Activated T-cell treated with anti-CD3 and anti-CD28 coated beads, Interleukin-2, amount 50 U/mL, for 4 hours (primary cell): ENCODE results near the gene ORC3. TPM values are rescaled to one million over a fixed set of nuclear protein-coding genes. Genes with fewer than 3 reads are reported as not detected.

Source experiments
- ATAC-seq, 2 donors: fragments of 200-7000 bp; cut with Tn5 transposase; one replicate each; pipeline ENCODE4 v1.10.0; 2021
- DNase-seq: peaks from one replicate; pipeline ENCODE4 v3.0.0-alpha.2; 2020
- H3K27me3 Mint-ChIP-seq: one replicate; pipeline ENCODE4 v1.8.0; 2021; ENCODE audit warnings: low read depth, mixed read lengths
- H3K36me3 Mint-ChIP-seq: one replicate; pipeline ENCODE4 v1.8.0; 2022; ENCODE audit warnings: mixed read lengths; ENCODE audit not compliant: insufficient read depth
- H3K4me1 Mint-ChIP-seq: one replicate; pipeline ENCODE4 v1.8.0; 2021; ENCODE audit warnings: low read depth, mixed read lengths
- H3K4me3 Mint-ChIP-seq: one replicate; pipeline ENCODE4 v1.8.0; 2021; ENCODE audit warnings: mild to moderate bottlenecking, moderate library complexity, mixed read lengths
- H3K9me3 Mint-ChIP-seq: one replicate; pipeline ENCODE4 v1.8.0; 2021; ENCODE audit warnings: mixed read lengths
- total RNA-seq, 3 donors: library from RNA; stranded (reverse); gene quantifications; one replicate each; pipeline ENCODE4 v1.2.1, GENCODE V29; 2021

The ORC3 gene
- total RNA-seq, 3 donors from 2014 or later = 22.7 to 25.7 (median 23.9) TPM

GRCh38 chr6:87628881-87629280, 38.9 kb downstream of the ORC3 start:
- Mint-ChIP-seq H3K4me1 (no peaks in the 10 kb centered on the region), H3K27me3 (no peaks in the 10 kb centered on the region), H3K4me3 (no peak overlapping the region), H3K9me3 (no peaks in the 10 kb centered on the region), H3K36me3 (peaks cover 29% of the 10 kb centered on the region)
- no peak for DNase-seq
- ATAC-seq = no peak

GRCh38 chr6:87630746-87631145, 40.8 kb downstream of the ORC3 start:
- Mint-ChIP-seq H3K36me3 (peaks cover 25% of the 10 kb centered on the region), H3K9me3 (no peaks in the 10 kb centered on the region), H3K27me3 (no peaks in the 10 kb centered on the region), H3K4me3 (no peak overlapping the region), H3K4me1 (no peaks in the 10 kb centered on the region)
- no peak for DNase-seq
- ATAC-seq = no peak

- Mint-ChIP-seq H3K4me1 (no peaks in the 10 kb centered on the region), H3K4me3 (no peak overlapping the region), H3K36me3 (peaks cover 24% of the 10 kb centered on the region), H3K27me3 (no peaks in the 10 kb centered on the region), H3K9me3 (no peaks in the 10 kb centered on the region)
- DNase-seq = no peak
- no peak for ATAC-seq
These were observed 43.9 kb downstream of the ORC3 start for GRCh38 chr6:87633851-87634250.

GRCh38 chr6:87636315-87636714, 46.4 kb downstream of the ORC3 start:
- no peak overlapping the region for H3K4me3 Mint-ChIP-seq
- DNase-seq (no peak), ATAC-seq (no peak)
- no peaks in the 10 kb centered on the region for H3K9me3 Mint-ChIP-seq
- peaks cover 25% of the 10 kb centered on the region for H3K36me3 Mint-ChIP-seq
- no peaks in the 10 kb centered on the region for H3K27me3 Mint-ChIP-seq
- H3K4me1 Mint-ChIP-seq = no peaks in the 10 kb centered on the region

GRCh38 chr6:87637106-87637505, 47.2 kb downstream of the ORC3 start:
- Mint-ChIP-seq H3K36me3 (peaks cover 25% of the 10 kb centered on the region), H3K27me3 (no peaks in the 10 kb centered on the region), H3K4me1 (no peaks in the 10 kb centered on the region), H3K9me3 (no peaks in the 10 kb centered on the region), H3K4me3 (no peak overlapping the region)
- ATAC-seq (no peak), DNase-seq (no peak)

- ATAC-seq (no peak), DNase-seq (no peak)
- H3K27me3 Mint-ChIP-seq = no peaks in the 10 kb centered on the region
- no peaks in the 10 kb centered on the region for H3K9me3 Mint-ChIP-seq
- H3K36me3 Mint-ChIP-seq = peaks cover 20% of the 10 kb centered on the region
- H3K4me3 Mint-ChIP-seq = no peak overlapping the region
- H3K4me1 Mint-ChIP-seq = peaks cover 2% of the 10 kb centered on the region
These were observed 49.4 kb downstream of the ORC3 start for GRCh38 chr6:87639373-87639772.

- H3K9me3 Mint-ChIP-seq = no peaks in the 10 kb centered on the region
- no peak overlapping the region for H3K4me3 Mint-ChIP-seq
- DNase-seq (no peak), ATAC-seq (no peak)
- H3K36me3 Mint-ChIP-seq = peaks cover 14% of the 10 kb centered on the region
- H3K27me3 Mint-ChIP-seq = no peaks in the 10 kb centered on the region
- peaks cover 14% of the 10 kb centered on the region for H3K4me1 Mint-ChIP-seq
These were observed 51.2 kb downstream of the ORC3 start for GRCh38 chr6:87641065-87641692.

- Mint-ChIP-seq H3K27me3 (no peaks in the 10 kb centered on the region), H3K36me3 (peaks cover 6% of the 10 kb centered on the region), H3K4me1 (peaks cover 14% of the 10 kb centered on the region), H3K9me3 (no peaks in the 10 kb centered on the region), H3K4me3 (peak overlapping the region; percentile 57)
- DNase-seq (no peak), ATAC-seq (peak in 1 of 2 donors; percentile 30)
These were observed 55.1 kb downstream of the ORC3 start for GRCh38 chr6:87645080-87645479.

- Mint-ChIP-seq H3K9me3 (no peaks in the 10 kb centered on the region), H3K4me3 (no peak overlapping the region), H3K27me3 (no peaks in the 10 kb centered on the region), H3K4me1 (peaks cover 26% of the 10 kb centered on the region), H3K36me3 (peaks cover 34% of the 10 kb centered on the region)
- peak; percentile 53 to 58 for ATAC-seq
- no peak for DNase-seq
These were observed 63.4 kb downstream of the ORC3 start for GRCh38 chr6:87653074-87653962.

GRCh38 chr6:87654122-87654521, 64.2 kb downstream of the ORC3 start:
- H3K27me3 Mint-ChIP-seq = no peaks in the 10 kb centered on the region
- H3K4me3 Mint-ChIP-seq = no peak overlapping the region
- no peaks in the 10 kb centered on the region for H3K9me3 Mint-ChIP-seq
- ATAC-seq (no peak), DNase-seq (no peak)
- peaks cover 26% of the 10 kb centered on the region for H3K4me1 Mint-ChIP-seq
- peaks cover 33% of the 10 kb centered on the region for H3K36me3 Mint-ChIP-seq

- ATAC-seq (no peak), DNase-seq (no peak)
- H3K4me1 Mint-ChIP-seq = peaks cover 26% of the 10 kb centered on the region
- peaks cover 34% of the 10 kb centered on the region for H3K36me3 Mint-ChIP-seq
- no peaks in the 10 kb centered on the region for H3K27me3 Mint-ChIP-seq
- no peaks in the 10 kb centered on the region for H3K9me3 Mint-ChIP-seq
- no peak overlapping the region for H3K4me3 Mint-ChIP-seq
These were observed 65.0 kb downstream of the ORC3 start for GRCh38 chr6:87654875-87655454.

GRCh38 chr6:87655824-87656223, 65.9 kb downstream of the ORC3 start:
- no peaks in the 10 kb centered on the region for H3K9me3 Mint-ChIP-seq
- H3K27me3 Mint-ChIP-seq = no peaks in the 10 kb centered on the region
- no peak for DNase-seq
- H3K4me1 Mint-ChIP-seq = peaks cover 26% of the 10 kb centered on the region
- no peak for ATAC-seq
- no peak overlapping the region for H3K4me3 Mint-ChIP-seq
- peaks cover 36% of the 10 kb centered on the region for H3K36me3 Mint-ChIP-seq

GRCh38 chr6:87656857-87657256, 66.9 kb downstream of the ORC3 start:
- Mint-ChIP-seq H3K4me1 (peaks cover 26% of the 10 kb centered on the region), H3K4me3 (no peak overlapping the region), H3K27me3 (no peaks in the 10 kb centered on the region), H3K9me3 (no peaks in the 10 kb centered on the region), H3K36me3 (peaks cover 36% of the 10 kb centered on the region)
- DNase-seq (no peak), ATAC-seq (no peak)

- no peaks in the 10 kb centered on the region for H3K9me3 Mint-ChIP-seq
- DNase-seq = no peak
- ATAC-seq = no peak
- H3K4me3 Mint-ChIP-seq = no peak overlapping the region
- peaks cover 34% of the 10 kb centered on the region for H3K36me3 Mint-ChIP-seq
- peaks cover 17% of the 10 kb centered on the region for H3K4me1 Mint-ChIP-seq
- no peaks in the 10 kb centered on the region for H3K27me3 Mint-ChIP-seq
These were observed 68.6 kb downstream of the ORC3 start for GRCh38 chr6:87658516-87658915.
